Cardiac muscle cell (in vitro differentiated cells and primary cell): ENCODE measurements around the gene ANKRD11. TPM values are rescaled to one million over a fixed set of nuclear protein-coding genes. Genes with fewer than 3 reads are reported as not detected.
A peak's percentile ranks its signal among the peaks of the same experiment; 100 is the strongest.

Source experiments
- DNase-seq, 2 donors: peaks; one replicate each; pipeline versions ENCODE4 v3.0.0 to v3.0.0-alpha.2; 2010 to 2017; ENCODE audit warnings: low read depth in 1 of 2, low spot score in 1 of 2
- H3K27ac ChIP-seq: fragments of 200-600 bp; sonication (generic); 2 replicates; pipeline ENCODE4 v1.5.1; 2016
- H3K27me3 ChIP-seq: fragments of 200-600 bp; sonication (generic); 2 replicates; pipeline ENCODE4 v1.6.0; 2016; ENCODE audit warnings: control low read depth
- H3K36me3 ChIP-seq: fragments of 200-600 bp; sonication (generic); 2 replicates; pipeline ENCODE4 v1.5.1; 2016; ENCODE audit warnings: control low read depth
- H3K4me1 ChIP-seq: fragments of 200-600 bp; sonication (generic); 2 replicates; pipeline ENCODE4 v1.8.1; 2017; ENCODE audit warnings: low read depth, mild to moderate bottlenecking, mixed run types
- H3K4me3 ChIP-seq: fragments of 200-600 bp; sonication (generic); 2 replicates; pipeline ENCODE4 v1.5.1; 2016; ENCODE audit warnings: mild to moderate bottlenecking
- H3K9me3 ChIP-seq: fragments of 200-600 bp; sonication (generic); 2 replicates; pipeline ENCODE4 v1.5.1; 2017; ENCODE audit warnings: low read depth, mild to moderate bottlenecking, control low read depth
- CTCF ChIP-seq: IDR thresholded peaks from 2 replicates; pipeline ENCODE4 v1.5.1; 2012; ENCODE audit warnings: low read depth, mild to moderate bottlenecking, low read length
- polyA plus RNA-seq: library from polyadenylated mRNA; unstranded; fragments of >200 nt; fragmentation: Nextera tagmentation; extraction: Ambion mirVana; gene quantifications from 2 replicates; pipeline ENCODE4 v1.2.1, GENCODE V29; 2016
- total RNA-seq: library from RNA; depleted of rRNA; stranded (reverse); fragments of >200 nt; gene quantifications from 2 replicates; pipeline ENCODE4 v1.2.3, GENCODE V29; 2016

Gene ANKRD11
- total and polyA plus RNA-seq, 2 experiments from 2014 or later, result 111 to 131 TPM

GRCh38 chr16:89448656-89449055, 41.7 kb downstream of the ANKRD11 start:
- Histone ChIP-seq H3K27ac (no peak overlapping the region), H3K27me3 (no peaks in the 10 kb centered on the region), H3K9me3 (no peaks in the 10 kb centered on the region), H3K4me1 (peaks cover 33% of the 10 kb centered on the region), H3K4me3 (no peak overlapping the region), H3K36me3 (no peaks in the 10 kb centered on the region)
- no peak for TF ChIP-seq CTCF
- DNase-seq, result no peak

- peaks cover 51% of the 10 kb centered on the region for H3K4me1 ChIP-seq
- TF ChIP-seq CTCF, result no peak
- no peaks in the 10 kb centered on the region for H3K9me3 ChIP-seq
- H3K27me3 ChIP-seq, result no peaks in the 10 kb centered on the region
- H3K36me3 ChIP-seq, result no peaks in the 10 kb centered on the region
- peak overlapping the region; percentile 65 for H3K27ac ChIP-seq
- H3K4me3 ChIP-seq, result no peak overlapping the region
- no peak for DNase-seq
These were observed 43.4 kb downstream of the ANKRD11 start for GRCh38 chr16:89446975-89447293.

- no peaks in the 10 kb centered on the region for H3K27me3 ChIP-seq
- H3K9me3 ChIP-seq, result no peaks in the 10 kb centered on the region
- H3K27ac ChIP-seq, result peak overlapping the region; percentile 65
- DNase-seq, result peak in 1 of 2 donors; percentile 52
- TF ChIP-seq CTCF, result no peak
- H3K36me3 ChIP-seq, result no peaks in the 10 kb centered on the region
- H3K4me3 ChIP-seq, result no peak overlapping the region
- peaks cover 53% of the 10 kb centered on the region for H3K4me1 ChIP-seq
These were observed 44.0 kb downstream of the ANKRD11 start for GRCh38 chr16:89446136-89446974.

- no peak for DNase-seq
- Histone ChIP-seq H3K4me1 (peaks cover 53% of the 10 kb centered on the region), H3K27me3 (no peaks in the 10 kb centered on the region), H3K9me3 (no peaks in the 10 kb centered on the region), H3K27ac (peak overlapping the region; percentile 89), H3K36me3 (no peaks in the 10 kb centered on the region), H3K4me3 (no peak overlapping the region)
- TF ChIP-seq CTCF, result no peak
These were observed 45.2 kb downstream of the ANKRD11 start for GRCh38 chr16:89445166-89445565.

- no peaks in the 10 kb centered on the region for H3K9me3 ChIP-seq
- DNase-seq, result no peak
- no peak for TF ChIP-seq CTCF
- no peaks in the 10 kb centered on the region for H3K27me3 ChIP-seq
- no peak overlapping the region for H3K4me3 ChIP-seq
- peaks cover 53% of the 10 kb centered on the region for H3K4me1 ChIP-seq
- no peaks in the 10 kb centered on the region for H3K36me3 ChIP-seq
- H3K27ac ChIP-seq, result peak overlapping the region; percentile 89
These were observed 45.6 kb downstream of the ANKRD11 start for GRCh38 chr16:89444728-89445127.
